SK-N-MC (cell line): ENCODE results near the gene HEMGN.

Experiments used
- DNase-seq: peaks from one replicate; pipeline ENCODE4 v3.0.0-alpha.2; 2011; ENCODE audit warnings: low read depth, low spot score
- H3K27ac ChIP-seq: fragments of 200-600 bp; sonication (generic); 2 replicates; pipeline ENCODE4 v1.5.1; 2016; ENCODE audit warnings: mixed run types
- H3K36me3 ChIP-seq: fragments of 200-600 bp; sonication (generic); 2 replicates; pipeline ENCODE4 v1.6.1; 2017; ENCODE audit warnings: antibody characterized with exemption, low read length, mixed read lengths; ENCODE audit not compliant: insufficient read depth
- H3K4me3 ChIP-seq: fragments of 200-600 bp; sonication (generic); 2 replicates; pipeline ENCODE4 v1.5.1; 2016
- H3K9ac ChIP-seq: fragments of 200-600 bp; sonication (generic); 2 replicates; pipeline ENCODE4 v1.8.0; 2017; ENCODE audit warnings: mixed run types, mixed read lengths; ENCODE audit not compliant: insufficient read length
- H3K9me3 ChIP-seq: fragments of 200-600 bp; sonication (generic); 2 replicates; pipeline ENCODE4 v1.6.1; 2017; ENCODE audit warnings: low read depth, mild to moderate bottlenecking, antibody characterized with exemption, low read length, moderate library complexity, mixed read lengths
- EZH2 ChIP-seq: fragments of 200-600 bp; sonication (generic); IDR thresholded peaks from one replicate; pipeline ENCODE4 v1.6.1; 2017; ENCODE audit warnings: antibody characterized with exemption
- FOXP2 ChIP-seq: optimal IDR thresholded peaks from 2 replicates; pipeline ENCODE3; 2011; ENCODE audit warnings: mild to moderate bottlenecking, moderate library complexity; ENCODE audit not compliant: insufficient read depth; ENCODE audit errors: extremely low read length, control extremely low read depth
- POLR2AphosphoS5 ChIP-seq: IDR thresholded peaks from 2 replicates; pipeline ENCODE4 v1.6.1; 2012; ENCODE audit warnings: mild to moderate bottlenecking, low read depth, low read length, borderline replicate concordance

HEMGN gene

DNA sequence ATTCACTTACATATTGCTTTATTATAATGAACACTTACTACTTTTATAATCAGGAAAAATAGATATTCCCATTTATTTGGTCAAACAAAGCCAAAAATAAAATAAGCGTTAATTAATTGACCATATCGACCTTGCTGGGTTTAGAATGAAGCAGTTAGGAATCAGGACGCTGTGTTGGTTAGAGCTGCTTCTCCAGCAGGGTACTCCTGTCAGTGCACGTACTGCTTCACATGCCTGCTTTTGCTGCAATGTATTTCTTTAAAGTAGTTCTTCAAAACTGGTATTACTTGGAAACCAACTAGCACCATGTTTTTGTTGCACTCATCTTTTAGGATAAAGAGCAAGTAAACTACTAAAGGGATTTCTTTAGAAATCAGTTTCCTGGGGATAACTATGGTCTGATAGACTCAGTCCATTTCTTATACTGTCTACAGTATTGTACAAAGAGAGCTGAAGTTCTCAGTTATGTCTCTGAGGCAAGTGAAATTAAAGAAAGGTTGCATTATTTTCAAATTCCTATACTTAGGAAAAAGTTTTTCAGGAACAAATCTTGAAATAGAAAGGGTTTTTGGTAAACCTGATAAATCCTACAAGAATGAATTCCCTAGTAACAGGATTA is 8.9 kb downstream of the HEMGN start:
- no peak for DNase-seq
- Histone ChIP-seq H3K36me3 (no peaks in the 10 kb centered on the region), H3K4me3 (no peak overlapping the region), H3K27ac (no peak overlapping the region), H3K9ac (no peak overlapping the region), H3K9me3 (no peaks in the 10 kb centered on the region)
- TF ChIP-seq POLR2AphosphoS5 (no peak), EZH2 (no peak), FOXP2 (no peak)

DNA sequence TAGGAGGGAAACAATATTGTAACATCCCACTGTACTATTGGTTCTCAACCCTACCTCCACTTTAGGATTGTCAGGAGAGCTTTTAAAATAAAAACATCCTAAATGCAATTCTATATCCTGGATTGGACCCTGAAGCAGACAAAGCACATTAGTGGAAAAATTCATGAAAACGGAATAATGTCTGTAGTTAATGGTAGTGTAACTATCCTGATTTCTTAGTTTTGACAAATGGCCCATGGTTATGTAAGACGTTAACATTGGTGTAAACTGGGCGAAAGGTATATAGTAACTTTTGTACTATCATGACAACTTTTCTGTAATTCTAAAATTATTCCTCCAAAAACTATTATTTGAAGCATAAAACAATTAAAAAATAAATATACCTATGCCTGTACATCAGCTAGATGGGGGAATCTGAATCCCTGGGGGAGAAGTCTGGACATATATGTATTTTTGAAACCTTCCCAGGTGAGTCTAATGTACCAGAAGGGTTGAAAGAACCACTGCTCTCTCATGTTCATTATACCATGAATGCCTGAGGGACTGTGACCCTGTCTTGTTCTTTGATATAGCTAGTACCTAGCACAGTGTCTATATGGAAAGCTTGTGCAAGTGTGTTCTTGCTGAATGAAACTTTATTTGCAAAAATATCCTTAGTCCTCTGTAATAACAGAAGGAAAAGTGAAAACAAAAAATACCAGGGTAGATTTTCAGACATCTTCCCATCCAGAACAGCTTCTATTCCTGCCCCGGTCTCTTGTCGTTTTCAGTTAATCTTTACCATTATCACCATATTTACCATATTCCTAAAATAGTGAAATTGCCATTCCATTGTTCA is 12.3 kb downstream of the HEMGN start:
- no peaks in the 10 kb centered on the region for H3K36me3 ChIP-seq
- H3K9me3 ChIP-seq, result no peaks in the 10 kb centered on the region
- no peak overlapping the region for H3K27ac ChIP-seq
- no peak overlapping the region for H3K4me3 ChIP-seq
- no peak for DNase-seq
- H3K9ac ChIP-seq, result no peak overlapping the region
- TF ChIP-seq EZH2, result no peak
- no peak for TF ChIP-seq POLR2AphosphoS5
- no peak for TF ChIP-seq FOXP2

DNA sequence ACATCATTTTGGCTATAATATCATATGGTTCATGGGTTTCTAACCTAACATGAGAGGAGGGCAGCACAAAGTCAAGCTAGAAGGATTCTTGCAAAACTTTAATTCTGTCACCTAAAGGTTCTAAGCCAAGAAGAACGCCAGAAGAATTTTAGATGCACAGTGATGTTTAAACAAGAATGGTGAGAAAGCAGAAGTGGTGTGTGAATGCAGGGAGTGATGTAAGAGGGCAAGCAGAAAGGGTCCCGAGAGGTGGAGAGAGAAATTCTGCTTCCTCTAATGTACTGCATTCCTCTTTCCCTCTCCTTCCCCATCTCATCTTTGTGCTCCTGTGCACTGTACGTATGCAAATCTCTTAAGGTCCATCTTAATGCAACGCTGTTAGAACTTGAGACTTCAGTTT is 13.6 kb downstream of the HEMGN start:
- no peak for DNase-seq
- Histone ChIP-seq H3K27ac (no peak overlapping the region), H3K9ac (peak overlapping the region; percentile 39), H3K4me3 (peak overlapping the region; percentile 94), H3K9me3 (no peaks in the 10 kb centered on the region), H3K36me3 (no peaks in the 10 kb centered on the region)
- TF ChIP-seq FOXP2 (no peak), POLR2AphosphoS5 (no peak), EZH2 (no peak)

DNA sequence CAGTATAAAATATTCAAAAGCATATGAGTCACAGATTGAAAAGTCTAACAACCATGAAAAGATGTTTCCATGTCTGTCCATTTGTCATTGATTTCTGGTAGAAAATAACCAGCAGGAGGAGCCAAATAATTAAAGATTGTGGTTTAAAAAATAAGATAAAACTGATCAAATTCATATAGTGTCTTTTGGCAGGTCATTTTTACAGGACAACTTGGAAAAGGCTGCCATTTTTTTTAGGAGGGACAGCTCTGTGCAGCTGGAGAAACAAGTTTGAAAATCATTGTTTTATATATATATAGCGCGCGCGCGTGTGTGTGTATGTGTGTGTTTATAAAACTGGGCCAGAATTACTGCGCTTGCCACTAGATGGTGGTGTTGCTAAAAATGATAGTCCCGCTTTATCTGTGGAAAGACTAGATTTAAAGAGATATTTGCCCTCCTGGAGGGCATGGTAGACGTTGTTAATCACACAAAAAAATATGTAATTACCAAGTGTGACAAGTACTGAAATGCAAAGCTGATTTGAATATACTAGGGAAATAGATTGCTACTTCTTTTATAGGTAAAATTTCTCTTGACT is 14.4 kb downstream of the HEMGN start:
- Histone ChIP-seq H3K9me3 (no peaks in the 10 kb centered on the region), H3K27ac (peak overlapping the region; percentile 96), H3K9ac (peak overlapping the region; percentile 99), H3K4me3 (peak overlapping the region; percentile 94), H3K36me3 (no peaks in the 10 kb centered on the region)
- peak; percentile 78 for DNase-seq
- no peak for TF ChIP-seq EZH2
- TF ChIP-seq POLR2AphosphoS5, result no peak
- no peak for TF ChIP-seq FOXP2

DNA sequence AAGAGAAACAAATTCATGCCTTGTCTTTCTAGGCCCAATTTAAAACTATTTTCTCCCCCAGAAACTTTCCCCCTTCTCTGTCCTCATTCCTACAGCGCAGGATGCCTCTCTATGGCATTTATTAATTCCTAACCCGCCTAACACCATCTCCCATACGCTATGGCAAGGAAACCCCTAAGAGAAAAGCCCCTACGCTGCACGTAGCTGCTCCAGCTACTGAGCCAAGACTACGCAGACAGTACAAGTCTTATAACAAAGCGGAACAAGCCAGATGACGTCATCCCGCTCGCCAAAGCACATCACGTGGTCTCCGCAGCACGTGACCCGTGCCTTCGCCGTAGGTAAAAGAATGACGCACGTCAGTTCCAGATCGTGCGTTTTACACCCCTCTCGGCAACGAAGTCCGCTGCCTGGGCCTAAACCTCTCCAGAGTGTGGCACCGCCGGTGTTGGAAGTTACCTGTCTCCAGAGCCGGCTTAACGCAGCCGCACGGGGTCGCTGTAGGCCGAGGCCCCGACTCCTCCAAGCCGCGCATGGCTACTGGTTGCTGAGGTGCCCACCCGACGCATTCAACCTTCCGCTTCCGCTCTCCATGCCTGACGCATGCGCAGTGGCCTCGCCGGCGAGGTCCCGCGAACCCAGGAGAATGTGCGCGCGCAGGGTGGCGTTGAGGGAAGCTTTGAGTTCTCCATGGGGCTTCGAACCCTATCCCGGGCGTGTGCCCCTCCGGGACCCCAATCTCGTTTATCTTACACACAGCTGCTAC is 15.8 kb downstream of the HEMGN start, which contains the start of gene TRMO:
Gene TRMO, minus strand, starts transcription at position 542 of the 766 bp plus-strand sequence. Its CDS starts 7 bp downstream, at position 535.
- TF ChIP-seq EZH2, result no peak
- TF ChIP-seq POLR2AphosphoS5, result peak; percentile 82
- H3K4me3 ChIP-seq, result peak within 1 kb of the TSS; percentile 94
- peak; percentile 96 for DNase-seq
- H3K9me3 ChIP-seq, result no peaks in the 10 kb centered on the region
- no peaks in the 10 kb centered on the region for H3K36me3 ChIP-seq
- H3K27ac ChIP-seq, result peak within 1 kb of the TSS; percentile 96
- H3K9ac ChIP-seq, result peak within 1 kb of the TSS; percentile 99

DNA sequence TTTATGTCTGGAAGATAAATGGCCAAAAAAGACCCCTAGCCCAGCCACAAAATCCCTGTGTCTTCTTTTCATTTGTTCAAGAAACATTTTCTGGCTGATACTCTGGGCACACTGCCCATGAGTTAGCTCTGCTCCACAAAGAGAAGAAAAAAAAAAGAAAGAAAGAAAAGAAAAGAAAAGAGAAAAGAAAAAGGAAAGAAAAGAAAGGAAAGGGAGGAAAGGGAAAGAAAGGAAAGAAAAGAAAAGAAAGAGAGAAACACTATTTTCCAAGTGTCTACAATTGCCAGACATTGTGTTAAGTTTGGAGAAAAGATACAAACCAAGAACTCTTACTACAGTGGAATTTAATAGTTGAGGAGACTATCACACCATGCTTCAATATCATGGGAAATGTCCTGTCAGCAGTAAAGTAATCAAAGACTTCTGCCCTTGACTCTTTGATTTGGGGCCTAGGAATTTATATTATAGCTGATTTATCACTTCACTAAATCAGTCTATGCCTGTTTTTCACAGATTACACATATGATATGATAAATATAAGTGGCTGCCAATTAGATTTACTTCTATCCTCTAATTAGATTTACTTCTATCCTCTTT is 18.7 kb downstream of the HEMGN start:
- DNase-seq, result no peak
- no peak overlapping the region for H3K4me3 ChIP-seq
- no peak overlapping the region for H3K27ac ChIP-seq
- H3K9me3 ChIP-seq, result no peaks in the 10 kb centered on the region
- peak overlapping the region; percentile 19 for H3K9ac ChIP-seq
- no peak for TF ChIP-seq FOXP2
- TF ChIP-seq POLR2AphosphoS5, result no peak
- no peak for TF ChIP-seq EZH2
- H3K36me3 ChIP-seq, result no peaks in the 10 kb centered on the region

DNA sequence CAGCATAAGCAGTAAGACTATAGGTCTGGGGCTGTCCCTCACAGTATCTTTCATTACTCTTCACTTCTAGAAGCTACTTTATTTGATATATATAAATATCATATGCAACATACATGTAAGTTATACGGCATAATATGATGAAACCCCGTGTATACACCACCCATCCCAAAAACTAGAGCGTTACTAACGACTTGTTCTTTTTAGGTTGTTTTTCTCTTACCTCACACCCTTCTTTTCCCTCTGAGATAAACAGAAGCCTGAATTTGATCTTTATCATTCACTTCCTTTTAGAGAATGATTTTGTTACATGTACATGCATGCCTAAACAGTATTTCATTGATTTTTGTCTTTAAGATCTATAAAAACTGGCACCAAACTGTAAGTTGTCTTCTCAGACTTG is 19.4 kb downstream of the HEMGN start:
- no peak for TF ChIP-seq FOXP2
- no peak for TF ChIP-seq POLR2AphosphoS5
- TF ChIP-seq EZH2, result no peak
- peak overlapping the region; percentile 19 for H3K9ac ChIP-seq

More for the DNA sequence above, 19.4 kb downstream of the HEMGN start:
- H3K9me3 ChIP-seq, result no peaks in the 10 kb centered on the region
- peaks cover 4% of the 10 kb centered on the region; the same call in 1 of the 2 replicates for H3K36me3 ChIP-seq
- no peak for DNase-seq
- H3K4me3 ChIP-seq, result no peak overlapping the region
- no peak overlapping the region for H3K27ac ChIP-seq
